G401 (cell line): ENCODE results near the gene ECSIT. TPM values are rescaled to one million over a fixed set of nuclear protein-coding genes. Genes with fewer than 3 reads are reported as not detected.

Source experiments
- DNase-seq: peaks from one replicate; pipeline ENCODE4 v3.0.0-alpha.2; 2015; ENCODE audit warnings: low spot score
- in situ Hi-C: cut with HindIII; loops from 2 replicates; pipeline ENCODE4 v1.10.0; 2016; ENCODE audit warnings: low sequenced_read_pairs, mixed read lengths
- total RNA-seq: library from RNA; depleted of rRNA; stranded (reverse); fragments of >200 nt; shearing (Covaris generic); gene quantifications from 2 replicates; pipeline ENCODE4 v1.2.3, GENCODE V29; 2014; rRNA removed

The ECSIT gene
- total RNA-seq, 1 experiment from 2014 or later: 109 TPM

DNA sequence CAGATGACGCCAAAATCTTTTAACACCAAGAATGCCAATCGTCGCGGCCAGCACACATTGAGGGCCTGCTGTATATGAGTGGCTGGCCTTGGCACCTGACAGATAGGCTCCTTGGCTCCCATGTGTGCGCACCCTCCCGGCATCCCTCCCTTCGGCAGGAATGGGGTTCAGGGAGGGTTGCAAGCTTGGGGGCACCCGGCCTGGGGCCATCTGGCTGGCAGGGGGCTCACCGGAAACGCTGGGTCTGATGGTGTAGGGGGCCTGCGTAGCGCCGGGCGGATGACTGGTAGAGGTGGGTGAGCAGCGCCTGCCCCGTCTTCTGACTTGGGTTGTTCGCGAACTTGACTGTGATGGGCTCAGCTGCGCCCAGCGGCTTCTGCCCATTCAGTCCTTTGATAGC lies 71.1 kb downstream of the ECSIT start:
- DNase-seq: no peak
- in situ Hi-C loops: no loop called here

DNA sequence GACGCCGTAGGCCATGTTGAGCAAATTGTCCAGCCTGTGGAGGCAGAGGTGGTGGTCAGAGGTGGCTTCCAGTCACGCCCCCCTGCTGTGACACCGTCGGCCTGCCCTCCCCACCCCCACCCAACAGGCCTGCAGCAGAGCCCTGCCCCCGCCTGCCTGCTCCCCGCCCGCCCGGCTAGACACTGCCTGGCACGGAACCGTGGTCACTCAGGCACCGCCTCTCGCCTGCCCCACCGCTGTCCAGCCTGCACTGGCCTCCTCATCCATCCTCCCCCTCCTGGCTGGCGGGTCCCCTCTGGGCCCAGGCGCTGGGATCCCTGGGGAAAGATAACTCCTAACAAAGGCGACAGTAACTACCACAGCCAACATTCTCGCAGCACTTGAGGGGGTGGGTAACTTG lies 71.8 kb downstream of the ECSIT start:
- in situ Hi-C loops: no loop called here
- no peak for DNase-seq

- in situ Hi-C loops: no loop called here
- DNase-seq: no peak
These were observed 72.3 kb downstream of the ECSIT start for GRCh38 chr19:11456659-11457058.

Other genes starting within 250 kb of the ECSIT start
- not detected in 2 replicates for gene TSPAN16, start 233.0 kb downstream of the ECSIT start, total RNA-seq
- 18.2 and 18.3 TPM in 2 replicates for gene RAB3D, start 189.5 kb downstream of the ECSIT start, total RNA-seq
- gene TMEM205, start 182.9 kb downstream of the ECSIT start, total RNA-seq: 363 and 408 TPM in 2 replicates
- 2.6 TPM in 2 replicates for gene CCDC159, start 182.6 kb downstream of the ECSIT start, total RNA-seq
- 8.1 and 11.5 TPM in 2 replicates for gene PLPPR2, start 173.7 kb downstream of the ECSIT start, total RNA-seq
- 6.2 and 6.3 TPM in 2 replicates for gene SWSAP1, start 154.5 kb downstream of the ECSIT start, total RNA-seq
- 20.3 and 20.9 TPM in 2 replicates for gene EPOR, start 144.8 kb downstream of the ECSIT start, total RNA-seq
- gene RGL3, start 109.8 kb downstream of the ECSIT start, total RNA-seq: not detected in 2 replicates
- gene ODAD3, start 94.0 kb downstream of the ECSIT start, total RNA-seq: 1.7 and 6.1 TPM in 2 replicates
- 116 and 141 TPM in 2 replicates for gene PRKCSH, start 93.5 kb downstream of the ECSIT start, total RNA-seq
- gene ELAVL3, start 48.1 kb downstream of the ECSIT start, total RNA-seq: 0.43 and 2.4 TPM in 2 replicates
- 10.2 and 21.8 TPM in 2 replicates for gene ZNF653, start 23.3 kb downstream of the ECSIT start, total RNA-seq
- gene CNN1, start 9.7 kb upstream of the ECSIT start, total RNA-seq: 28.0 and 34.3 TPM in 2 replicates
- 54.0 and 57.8 TPM in 2 replicates for gene ELOF1, start 30.1 kb upstream of the ECSIT start, total RNA-seq
- not detected in 2 replicates for gene ACP5, start 48.5 kb upstream of the ECSIT start, total RNA-seq
- gene ZNF627, start 68.3 kb upstream of the ECSIT start, total RNA-seq: 28.9 and 35.6 TPM in 2 replicates
- 11.3 and 14.0 TPM in 2 replicates for gene ZNF823, start 209.8 kb upstream of the ECSIT start, total RNA-seq
- 0.14 TPM in 1 of 2 replicates, not detected in the other for gene ZNF441, start 237.9 kb upstream of the ECSIT start, total RNA-seq